GM12878 (cell line): Measurements from ENCODE around the gene GPC6. TPM values are rescaled to one million over a fixed set of nuclear protein-coding genes. Genes with fewer than 3 reads are reported as not detected.

Source experiments
- ATAC-seq: fragments of 200-7000 bp; cut with Tn5 transposase; 3 replicates; pipeline ENCODE4 v1.9.1; 2020; ENCODE audit warnings: mild to moderate bottlenecking, moderate library complexity
- BruUV-seq: library from RNA; stranded (reverse); fragments of 400-500 nt; replicated peaks from 2 replicates; lab custom pipeline; 2021; lab: Mats Ljungman, UMichigan
- CTCF ChIA-PET: fragments of 300-600 bp; sonication (Branson Sonifier 250); formaldehyde crosslinking; extraction: SDS; loops from one replicate; lab custom pipeline; 2021; ENCODE audit warnings: inconsistent platforms; lab: Yijun Ruan, JAX
- POLR2A ChIA-PET: fragments of 350-600 bp; formaldehyde crosslinking; extraction: SDS; loops from one replicate; lab custom pipeline; 2021; ENCODE audit warnings: inconsistent platforms; lab: Charles Lee
- RAD21 ChIA-PET: fragments of 300-600 bp; sonication (Branson Sonifier 250); formaldehyde crosslinking; loops from one replicate; lab custom pipeline; 2023; ENCODE audit warnings: antibody characterized with exemption; ENCODE audit not compliant: unreplicated experiment; lab: Charles Lee
- SMC1A ChIA-PET: fragments of 300-600 bp; sonication (Branson Sonifier 250); formaldehyde crosslinking; loops from one replicate; lab custom pipeline; 2023; ENCODE audit not compliant: unreplicated experiment, uncharacterized antibody; lab: Charles Lee
- DNase-seq: peaks from one replicate; pipeline ENCODE4 v3.0.0-alpha.2; 2011; ENCODE audit warnings: low read depth, low spot score
- FAIRE-seq: peaks from 3 replicates; lab custom pipeline; 2011; peaks lifted over from hg19 to GRCh38; lab: Jason Lieb, UNC
- H2AFZ ChIP-seq: 2 replicates; pipeline ENCODE4 v1.6.0; 2011; ENCODE audit warnings: low read depth, low read length, control low read depth; ENCODE audit not compliant: control insufficient read depth
- H3K27ac ChIP-seq: 2 replicates; pipeline ENCODE4 v1.5.1; 2011; ENCODE audit warnings: control low read depth; ENCODE audit not compliant: control insufficient read depth, insufficient read depth
- H3K27me3 ChIP-seq, 2 experiments: replicated peaks in 1 of 2; 2 replicates each; pipeline versions ENCODE4 v1.6.0 to v1.6.1; 2011; ENCODE audit warnings: low read length in 1 of 2; ENCODE audit not compliant: control insufficient read depth in 2 of 2, insufficient read depth in 2 of 2
- H3K36me3 ChIP-seq, 2 experiments: 2 replicates each; pipeline ENCODE4 v1.5.1; 2011; ENCODE audit warnings: low read length in 1 of 2; ENCODE audit not compliant: control insufficient read depth in 2 of 2, insufficient read depth in 2 of 2
- H3K4me1 ChIP-seq: 2 replicates; pipeline ENCODE4 v1.6.1; 2011; ENCODE audit warnings: mild to moderate bottlenecking, low read length, moderate library complexity, mixed read lengths; ENCODE audit not compliant: control insufficient read depth, insufficient read depth
- H3K4me2 ChIP-seq: 2 replicates; pipeline ENCODE4 v1.6.0; 2011; ENCODE audit warnings: control low read depth; ENCODE audit not compliant: control insufficient read depth, insufficient read depth
- H3K4me3 ChIP-seq: fragments of 200-600 bp; sonication (generic); 2 replicates; pipeline ENCODE4 v1.5.1; 2016
- H3K79me2 ChIP-seq: 2 replicates; pipeline ENCODE4 v1.6.0; 2011; ENCODE audit warnings: low read length; ENCODE audit not compliant: control insufficient read depth, insufficient read depth
- H3K9ac ChIP-seq: 2 replicates; pipeline ENCODE4 v1.8.0; 2011; ENCODE audit warnings: low read length, control low read depth, mixed read lengths; ENCODE audit not compliant: control insufficient read depth, insufficient read depth
- H3K9me3 ChIP-seq: replicated peaks from 3 replicates; pipeline ENCODE4 v1.5.1; 2011; ENCODE audit warnings: mild to moderate bottlenecking, low read length; ENCODE audit not compliant: control insufficient read depth, insufficient read depth
- H4K20me1 ChIP-seq: 2 replicates; pipeline ENCODE4 v1.6.0; 2011; ENCODE audit not compliant: control insufficient read depth, insufficient read depth
- BHLHE40 ChIP-seq, 2 experiments: fragments of 450-650 bp in 1 of 2; IDR thresholded peaks; 2 replicates each; pipeline ENCODE4 v1.6.1; 2011 to 2017; ENCODE audit warnings: low read depth in 2 of 2, borderline replicate concordance in 1 of 2, improper control_type of control experiment in 1 of 2, low read length in 1 of 2, mild to moderate bottlenecking in 1 of 2
- CBX3 ChIP-seq: fragments of 200-600 bp; sonication (generic); IDR thresholded peaks from 2 replicates; pipeline ENCODE4 v1.6.1; 2016; ENCODE audit warnings: low read depth, borderline replicate concordance
- IRF4 ChIP-seq: IDR thresholded peaks from 2 replicates; pipeline ENCODE4 v1.6.1; 2011; ENCODE audit warnings: low read depth, low read length
- KDM1A ChIP-seq: fragments of 200-600 bp; sonication (generic); IDR thresholded peaks from 2 replicates; pipeline ENCODE4 v1.6.1; 2016; ENCODE audit warnings: borderline replicate concordance
- NR2C2 ChIP-seq: IDR thresholded peaks from 2 replicates; pipeline ENCODE4 v1.6.1; 2011; ENCODE audit warnings: borderline replicate concordance, low read depth; ENCODE audit not compliant: control insufficient read depth, insufficient read length
- SUZ12 ChIP-seq: fragments of 200-600 bp; sonication (generic); IDR thresholded peaks from one replicate; pipeline ENCODE4 v1.6.1; 2018; ENCODE audit warnings: antibody characterized with exemption, mild to moderate bottlenecking; ENCODE audit not compliant: unreplicated experiment
- TCF12 ChIP-seq: IDR thresholded peaks from 2 replicates; pipeline ENCODE4 v1.6.1; 2011; ENCODE audit warnings: low read depth, mild to moderate bottlenecking, low read length
- WRNIP1 ChIP-seq: IDR thresholded peaks from 2 replicates; pipeline ENCODE4 v1.6.1; 2011; ENCODE audit warnings: low read depth, low read length, improper control_type of control experiment, borderline replicate concordance
- ZNF687 ChIP-seq: fragments of 450-650 bp; IDR thresholded peaks from 2 replicates; pipeline ENCODE4 v1.6.1; 2017; ENCODE audit warnings: mild to moderate bottlenecking, moderate library complexity
- WGBS: methylation state at CpG from one replicate; pipeline ENCODE4 v1.1.6; 2016; ENCODE audit warnings: low lambda C conversion rate; ENCODE audit not compliant: insufficient replicate concordance, insufficient coverage; ENCODE audit errors: missing lambda C conversion rate; 5-methylcytosine and 5-hydroxymethylcytosine counted together
- in situ Hi-C: fragments of 300-500 bp; cut with MboI; formaldehyde crosslinking; loops from 9 replicates; pipeline ENCODE4 v1.14.3; 2018; ENCODE audit warnings: mixed read lengths
- intact Hi-C: fragments of 100-400 bp; cut with micrococcal nuclease; formaldehyde crosslinking; loops from one replicate; pipeline ENCODE4 v1.14.2; 2022; ENCODE audit not compliant: unreplicated experiment
- polyA plus RNA-seq, 11 experiments: library from polyadenylated mRNA; depleted of rRNA in 4 of 11; unstranded in 6 of 11; stranded (reverse) in 5 of 11; fragments of >200 nt; fragmentation: Nextera tagmentation in 4 of 11; fragmentation: Illumina TruSeq in 1 of 11; extraction: Ambion mirVana in 4 of 11; extraction: Trizol in 1 of 11; gene quantifications; 1 replicate in 1 of 11; 2 replicates in 10 of 11; pipeline versions ENCODE4 v1.2.1 to v1.2.3, GENCODE V29; 2011 to 2016; ENCODE audit warnings: inconsistent platforms in 2 of 11, missing spikeins in 2 of 11, low read depth in 1 of 11
- total RNA-seq, 4 experiments: library from RNA; depleted of rRNA in 3 of 4; stranded (reverse); fragments of >200 nt in 3 of 4; fragmentation: Illumina TruSeq in 1 of 4; extraction: Trizol in 1 of 4; gene quantifications; 2 replicates each; pipeline versions ENCODE4 v1.2.1 to v1.2.3, GENCODE V29; 2013 to 2021
- TF ChIP-seq, protein P1 (sequence below): fragments of 450-650 bp; IDR thresholded peaks from 2 replicates; pipeline ENCODE4 v1.6.1; 2014; ENCODE audit warnings: mild to moderate bottlenecking
- TF ChIP-seq, protein P2 (sequence below): IDR thresholded peaks from 2 replicates; pipeline ENCODE4 v1.6.1; 2012; ENCODE audit warnings: low read depth, low read length, improper control_type of control experiment
- TF ChIP-seq, protein P3 (sequence below): fragments of 450-650 bp; IDR thresholded peaks from 2 replicates; pipeline ENCODE4 v1.6.1; 2017; ENCODE audit warnings: borderline replicate concordance

The GPC6 gene
- total and polyA plus RNA-seq, 10 of the 15 experiments (the other 5 are each of a cell fraction or from before 2014, with no cell fraction given), result 0.03 to 0.04 (median 0.03) TPM; not detected in 7

DNA sequence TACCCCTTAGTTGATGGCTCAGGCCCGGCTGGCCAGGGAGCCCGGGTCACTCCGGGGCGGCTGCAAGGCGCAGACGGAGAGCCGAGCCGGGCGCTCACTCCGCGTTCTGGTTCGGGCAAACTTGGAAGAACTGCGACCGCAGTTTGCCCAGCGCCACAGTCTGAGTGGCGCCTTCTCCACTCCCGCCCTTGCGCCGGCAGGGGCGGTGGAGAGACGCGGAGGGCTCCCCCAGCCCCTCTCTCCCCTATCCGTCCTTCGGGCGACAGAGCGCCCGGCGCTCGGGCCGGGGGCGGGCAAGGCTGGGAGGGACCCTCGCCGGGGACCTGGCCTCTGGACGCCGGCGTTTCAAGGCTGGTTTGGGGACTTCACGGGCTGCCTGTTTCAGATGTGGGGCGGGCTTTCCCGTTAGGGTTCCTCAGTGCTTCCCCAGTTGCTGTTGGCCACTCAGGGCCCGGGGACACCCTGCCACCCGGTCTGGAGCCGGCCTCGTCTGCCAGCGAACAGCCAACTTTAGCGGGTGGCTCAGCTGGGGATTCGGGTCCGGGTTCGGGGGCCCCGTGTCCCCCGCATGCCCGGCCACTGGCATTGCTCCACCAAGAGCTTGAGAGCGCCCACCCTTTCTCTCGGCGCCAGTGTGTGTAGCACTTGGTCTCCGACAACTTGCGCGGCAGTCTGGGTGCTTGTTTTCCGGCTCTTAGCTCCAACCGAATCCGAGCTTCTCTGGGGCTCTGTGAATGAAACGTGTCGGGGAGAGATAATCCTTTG is 1.5 kb downstream of the GPC6 start (continued):
- TF ChIP-seq, protein P1, sequence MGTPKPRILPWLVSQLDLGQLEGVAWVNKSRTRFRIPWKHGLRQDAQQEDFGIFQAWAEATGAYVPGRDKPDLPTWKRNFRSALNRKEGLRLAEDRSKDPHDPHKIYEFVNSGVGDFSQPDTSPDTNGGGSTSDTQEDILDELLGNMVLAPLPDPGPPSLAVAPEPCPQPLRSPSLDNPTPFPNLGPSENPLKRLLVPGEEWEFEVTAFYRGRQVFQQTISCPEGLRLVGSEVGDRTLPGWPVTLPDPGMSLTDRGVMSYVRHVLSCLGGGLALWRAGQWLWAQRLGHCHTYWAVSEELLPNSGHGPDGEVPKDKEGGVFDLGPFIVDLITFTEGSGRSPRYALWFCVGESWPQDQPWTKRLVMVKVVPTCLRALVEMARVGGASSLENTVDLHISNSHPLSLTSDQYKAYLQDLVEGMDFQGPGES, result no peak
- TF ChIP-seq KDM1A, result no peak
- TF ChIP-seq TCF12, result no peak
- TF ChIP-seq NR2C2, result no peak
- TF ChIP-seq, protein P2, sequence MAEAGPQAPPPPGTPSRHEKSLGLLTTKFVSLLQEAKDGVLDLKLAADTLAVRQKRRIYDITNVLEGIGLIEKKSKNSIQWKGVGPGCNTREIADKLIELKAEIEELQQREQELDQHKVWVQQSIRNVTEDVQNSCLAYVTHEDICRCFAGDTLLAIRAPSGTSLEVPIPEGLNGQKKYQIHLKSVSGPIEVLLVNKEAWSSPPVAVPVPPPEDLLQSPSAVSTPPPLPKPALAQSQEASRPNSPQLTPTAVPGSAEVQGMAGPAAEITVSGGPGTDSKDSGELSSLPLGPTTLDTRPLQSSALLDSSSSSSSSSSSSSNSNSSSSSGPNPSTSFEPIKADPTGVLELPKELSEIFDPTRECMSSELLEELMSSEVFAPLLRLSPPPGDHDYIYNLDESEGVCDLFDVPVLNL, result no peak

- POLR2A ChIA-PET, result no interaction called here
These were observed 2.0 kb downstream of the GPC6 start for GRCh38 chr13:93228643-93228937.

More at GRCh38 chr13:93228643-93228937, 2.0 kb downstream of the GPC6 start:
- H3K79me2 ChIP-seq, result no peaks in the 10 kb centered on the region
- no peak overlapping the region for H3K27ac ChIP-seq
- no peaks in the 10 kb centered on the region for H3K4me1 ChIP-seq
- SMC1A ChIA-PET, result no interaction called here
- H3K4me3 ChIP-seq, result no peak overlapping the region
- no peak for DNase-seq
- no peaks in the 10 kb centered on the region for H4K20me1 ChIP-seq
- H2AFZ ChIP-seq, result no peak overlapping the region
- in situ Hi-C loops, result no loop called here
- CTCF ChIA-PET, result no interaction called here
- RAD21 ChIA-PET, result no interaction called here
- H3K9me3 ChIP-seq, result no peaks in the 10 kb centered on the region; the same call in 2 of the 3 replicates
- 23% methylated on average over 9 of the region's 9 CpGs for WGBS
- H3K9ac ChIP-seq, result no peak overlapping the region
- intact Hi-C loops, result no loop called here
- no TSS peak for BruUV-seq
- H3K27me3 ChIP-seq, result no peaks in the 10 kb centered on the region
- no peak for TF ChIP-seq ZNF687
- TF ChIP-seq BHLHE40 (IDR thresholded peaks at IDR 0.05; ENCODE audit: borderline replicate concordance in 1 of 2, low read depth in 2 of 2, low read length in 1 of 2), result no peak
- TF ChIP-seq SUZ12, result no peak
- TF ChIP-seq, protein P3, sequence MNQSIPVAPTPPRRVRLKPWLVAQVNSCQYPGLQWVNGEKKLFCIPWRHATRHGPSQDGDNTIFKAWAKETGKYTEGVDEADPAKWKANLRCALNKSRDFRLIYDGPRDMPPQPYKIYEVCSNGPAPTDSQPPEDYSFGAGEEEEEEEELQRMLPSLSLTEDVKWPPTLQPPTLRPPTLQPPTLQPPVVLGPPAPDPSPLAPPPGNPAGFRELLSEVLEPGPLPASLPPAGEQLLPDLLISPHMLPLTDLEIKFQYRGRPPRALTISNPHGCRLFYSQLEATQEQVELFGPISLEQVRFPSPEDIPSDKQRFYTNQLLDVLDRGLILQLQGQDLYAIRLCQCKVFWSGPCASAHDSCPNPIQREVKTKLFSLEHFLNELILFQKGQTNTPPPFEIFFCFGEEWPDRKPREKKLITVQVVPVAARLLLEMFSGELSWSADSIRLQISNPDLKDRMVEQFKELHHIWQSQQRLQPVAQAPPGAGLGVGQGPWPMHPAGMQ, result no peak
- no peak for TF ChIP-seq WRNIP1
- no peak for TF ChIP-seq IRF4
- TF ChIP-seq CBX3, result no peak
- TF ChIP-seq, all 136 proteins: peak for 0
- no peaks in the 10 kb centered on the region for H3K36me3 ChIP-seq
- no peak overlapping the region for H3K4me2 ChIP-seq
- FAIRE-seq (no peak), ATAC-seq (no peak)
